GM12878 (cell line): ENCODE data around the gene BICD1.

Experiments used
- PML ChIP-seq: IDR thresholded peaks from 2 replicates; pipeline ENCODE4 v1.6.1; 2012; ENCODE audit warnings: low read length, inconsistent platforms
- RFX5 ChIP-seq: IDR thresholded peaks from 2 replicates; pipeline ENCODE4 v1.6.1; 2011; ENCODE audit warnings: low read depth, low read length, improper control_type of control experiment
- ZZZ3 ChIP-seq: IDR thresholded peaks from 2 replicates; pipeline ENCODE4 v1.6.1; 2011; ENCODE audit warnings: low read depth; ENCODE audit not compliant: control insufficient read depth, insufficient read length

DNA sequence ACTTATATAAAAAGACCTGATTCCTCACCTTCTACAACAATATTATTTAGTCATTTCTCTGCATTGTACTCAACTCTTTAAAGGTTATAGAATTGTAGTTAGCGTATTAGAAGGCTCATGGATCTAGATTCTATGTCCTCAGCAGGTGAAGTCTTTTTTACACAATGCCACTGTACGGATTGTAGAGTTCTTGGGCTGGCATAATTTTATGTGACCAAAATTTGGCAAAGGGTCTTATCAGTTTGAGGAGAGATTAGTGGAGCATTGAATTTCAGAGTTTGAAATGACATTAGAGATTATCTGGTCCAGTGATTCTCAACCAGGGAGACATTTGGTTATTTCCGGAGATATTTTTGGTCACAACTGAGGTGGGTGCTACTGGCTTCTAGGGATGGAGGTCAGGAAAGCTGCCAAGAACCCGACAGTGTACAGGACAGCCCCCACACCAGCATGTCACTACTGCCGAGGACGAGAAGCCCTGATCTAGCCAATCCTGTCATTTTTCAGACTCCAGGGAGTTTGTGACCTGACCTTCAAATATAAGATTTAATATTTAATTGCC is 63.9 kb downstream of the BICD1 start:
- TF ChIP-seq PML (no peak), ZZZ3 (no peak), RFX5 (no peak)
